GM18861 (cell line): ENCODE results near the gene SLC6A19.

ENCODE experiments used
- ATAC-seq: cut with Tn5 transposase; IDR thresholded peaks from one replicate; pipeline ENCODE4 v1.9.1; 2021; ENCODE audit not compliant: unreplicated experiment

SLC6A19 gene

GRCh38 chr5:1208221-1208742 lies 6.9 kb downstream of the SLC6A19 start:
- no peak for ATAC-seq

- ATAC-seq, result no peak
Measured at GRCh38 chr5:1208743-1209488, 7.5 kb downstream of the SLC6A19 start.

GRCh38 chr5:1209489-1209852 lies 8.1 kb downstream of the SLC6A19 start:
- ATAC-seq, result no peak

- no peak for ATAC-seq
Measured at GRCh38 chr5:1209896-1210776, 8.7 kb downstream of the SLC6A19 start.

GRCh38 chr5:1210832-1211251 lies 9.4 kb downstream of the SLC6A19 start:
- ATAC-seq, result no peak

- no peak for ATAC-seq
Measured at GRCh38 chr5:1211701-1212100, 10.3 kb downstream of the SLC6A19 start.

- ATAC-seq, result no peak
Measured at GRCh38 chr5:1212271-1212670, 10.9 kb downstream of the SLC6A19 start.

GRCh38 chr5:1212881-1213280 lies 11.5 kb downstream of the SLC6A19 start:
- no peak for ATAC-seq

- ATAC-seq, result no peak
Measured at GRCh38 chr5:1213508-1214162, 12.2 kb downstream of the SLC6A19 start.

GRCh38 chr5:1214163-1214935 lies 13.0 kb downstream of the SLC6A19 start:
- no peak for ATAC-seq

- ATAC-seq, result no peak
Measured at GRCh38 chr5:1214936-1215220, 13.5 kb downstream of the SLC6A19 start.

GRCh38 chr5:1215320-1216096 lies 14.1 kb downstream of the SLC6A19 start:
- no peak for ATAC-seq

GRCh38 chr5:1216211-1216917 lies 15.0 kb downstream of the SLC6A19 start:
- ATAC-seq, result no peak

- no peak for ATAC-seq
Measured at GRCh38 chr5:1216918-1217295, 15.5 kb downstream of the SLC6A19 start.

- ATAC-seq, result no peak
Measured at GRCh38 chr5:1217596-1218206, 16.3 kb downstream of the SLC6A19 start.

- ATAC-seq, result no peak
Measured at GRCh38 chr5:1218351-1219080, 17.1 kb downstream of the SLC6A19 start.

GRCh38 chr5:1219098-1219767 lies 17.8 kb downstream of the SLC6A19 start:
- ATAC-seq, result no peak

GRCh38 chr5:1219768-1220100 lies 18.3 kb downstream of the SLC6A19 start:
- ATAC-seq, result no peak
